Liver (tissue), 3 donors: ENCODE results near the gene VMAC.

Experiments
- RAD21 ChIP-seq, 2 donors: IDR thresholded peaks; 2 replicates each; pipeline ENCODE4 v1.6.1; 2016; ENCODE audit warnings: antibody characterized with exemption in 2 of 2, mild to moderate bottlenecking in 2 of 2
- RXRA ChIP-seq, 2 donors: IDR thresholded peaks; 2 replicates each; pipeline ENCODE4 v1.6.1; 2017 to 2018; ENCODE audit warnings: antibody characterized with exemption in 2 of 2, mild to moderate bottlenecking in 1 of 2
- TAF1 ChIP-seq: conservative IDR thresholded peaks from 2 replicates; pipeline ENCODE4 v1.6.1; 2016; ENCODE audit warnings: antibody characterized with exemption, mild to moderate bottlenecking
- YY1 ChIP-seq: IDR thresholded peaks from 2 replicates; pipeline ENCODE4 v1.6.1; 2016; ENCODE audit warnings: antibody characterized with exemption, mild to moderate bottlenecking
- TF ChIP-seq, protein P1 (sequence below): fragments of 150-350 bp; IDR thresholded peaks from 2 replicates; pipeline ENCODE4 v1.5.1; 2017; ENCODE audit warnings: improper control_type of control experiment, low read depth, low read length; ENCODE audit not compliant: missing input control
- TF ChIP-seq, protein P2 (sequence below): IDR thresholded peaks from 2 replicates; pipeline ENCODE4 v1.6.1; 2016; ENCODE audit warnings: antibody characterized with exemption
- TF ChIP-seq, protein P3 (sequence below): IDR thresholded peaks from 2 replicates; pipeline ENCODE4 v1.6.1; 2016; ENCODE audit warnings: antibody characterized with exemption, mild to moderate bottlenecking
- TF ChIP-seq, protein P4 (sequence below): IDR thresholded peaks from 2 replicates; pipeline ENCODE4 v1.6.1; 2016; ENCODE audit warnings: antibody characterized with exemption
- donor health status: healthy.
- donor health status: healthy.

DNA sequence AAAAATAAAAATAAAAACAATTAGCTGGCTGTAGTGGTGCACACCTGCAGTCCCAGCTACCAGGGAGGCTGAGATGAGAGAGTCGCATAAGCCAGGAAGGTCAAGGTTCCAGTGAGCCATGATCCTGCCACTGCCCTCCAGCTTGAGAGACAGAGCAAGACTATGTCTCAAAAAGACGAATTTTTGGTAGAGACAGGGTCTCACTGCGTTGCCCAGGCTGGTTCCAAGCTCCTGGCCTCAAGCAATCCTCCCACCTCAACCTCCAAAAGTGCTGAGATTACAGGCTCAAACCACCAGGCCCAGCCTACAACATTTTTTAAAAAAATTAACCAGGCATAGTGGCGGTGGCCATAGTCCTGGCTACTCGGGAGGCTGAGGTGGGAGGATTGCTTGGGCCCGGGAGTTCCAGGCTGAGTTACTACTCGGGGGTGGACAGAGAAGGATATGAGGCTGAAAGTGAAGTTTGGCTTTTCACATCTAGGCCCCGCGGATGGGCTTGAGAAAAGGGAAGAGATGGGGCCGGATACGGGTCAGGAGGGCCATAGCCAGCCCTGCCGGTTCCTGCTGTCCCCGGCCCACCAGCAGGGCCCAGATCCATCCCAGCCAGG, 11.3 kb upstream of the VMAC start:
- no peak for TF ChIP-seq YY1
- TF ChIP-seq, protein P1, sequence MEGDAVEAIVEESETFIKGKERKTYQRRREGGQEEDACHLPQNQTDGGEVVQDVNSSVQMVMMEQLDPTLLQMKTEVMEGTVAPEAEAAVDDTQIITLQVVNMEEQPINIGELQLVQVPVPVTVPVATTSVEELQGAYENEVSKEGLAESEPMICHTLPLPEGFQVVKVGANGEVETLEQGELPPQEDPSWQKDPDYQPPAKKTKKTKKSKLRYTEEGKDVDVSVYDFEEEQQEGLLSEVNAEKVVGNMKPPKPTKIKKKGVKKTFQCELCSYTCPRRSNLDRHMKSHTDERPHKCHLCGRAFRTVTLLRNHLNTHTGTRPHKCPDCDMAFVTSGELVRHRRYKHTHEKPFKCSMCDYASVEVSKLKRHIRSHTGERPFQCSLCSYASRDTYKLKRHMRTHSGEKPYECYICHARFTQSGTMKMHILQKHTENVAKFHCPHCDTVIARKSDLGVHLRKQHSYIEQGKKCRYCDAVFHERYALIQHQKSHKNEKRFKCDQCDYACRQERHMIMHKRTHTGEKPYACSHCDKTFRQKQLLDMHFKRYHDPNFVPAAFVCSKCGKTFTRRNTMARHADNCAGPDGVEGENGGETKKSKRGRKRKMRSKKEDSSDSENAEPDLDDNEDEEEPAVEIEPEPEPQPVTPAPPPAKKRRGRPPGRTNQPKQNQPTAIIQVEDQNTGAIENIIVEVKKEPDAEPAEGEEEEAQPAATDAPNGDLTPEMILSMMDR: no peak
- TF ChIP-seq, protein P2, sequence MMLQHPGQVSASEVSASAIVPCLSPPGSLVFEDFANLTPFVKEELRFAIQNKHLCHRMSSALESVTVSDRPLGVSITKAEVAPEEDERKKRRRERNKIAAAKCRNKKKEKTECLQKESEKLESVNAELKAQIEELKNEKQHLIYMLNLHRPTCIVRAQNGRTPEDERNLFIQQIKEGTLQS: no peak
- TF ChIP-seq TAF1: no peak
- TF ChIP-seq RAD21 (IDR thresholded peaks at IDR 0.05): no peak
- TF ChIP-seq, protein P3, sequence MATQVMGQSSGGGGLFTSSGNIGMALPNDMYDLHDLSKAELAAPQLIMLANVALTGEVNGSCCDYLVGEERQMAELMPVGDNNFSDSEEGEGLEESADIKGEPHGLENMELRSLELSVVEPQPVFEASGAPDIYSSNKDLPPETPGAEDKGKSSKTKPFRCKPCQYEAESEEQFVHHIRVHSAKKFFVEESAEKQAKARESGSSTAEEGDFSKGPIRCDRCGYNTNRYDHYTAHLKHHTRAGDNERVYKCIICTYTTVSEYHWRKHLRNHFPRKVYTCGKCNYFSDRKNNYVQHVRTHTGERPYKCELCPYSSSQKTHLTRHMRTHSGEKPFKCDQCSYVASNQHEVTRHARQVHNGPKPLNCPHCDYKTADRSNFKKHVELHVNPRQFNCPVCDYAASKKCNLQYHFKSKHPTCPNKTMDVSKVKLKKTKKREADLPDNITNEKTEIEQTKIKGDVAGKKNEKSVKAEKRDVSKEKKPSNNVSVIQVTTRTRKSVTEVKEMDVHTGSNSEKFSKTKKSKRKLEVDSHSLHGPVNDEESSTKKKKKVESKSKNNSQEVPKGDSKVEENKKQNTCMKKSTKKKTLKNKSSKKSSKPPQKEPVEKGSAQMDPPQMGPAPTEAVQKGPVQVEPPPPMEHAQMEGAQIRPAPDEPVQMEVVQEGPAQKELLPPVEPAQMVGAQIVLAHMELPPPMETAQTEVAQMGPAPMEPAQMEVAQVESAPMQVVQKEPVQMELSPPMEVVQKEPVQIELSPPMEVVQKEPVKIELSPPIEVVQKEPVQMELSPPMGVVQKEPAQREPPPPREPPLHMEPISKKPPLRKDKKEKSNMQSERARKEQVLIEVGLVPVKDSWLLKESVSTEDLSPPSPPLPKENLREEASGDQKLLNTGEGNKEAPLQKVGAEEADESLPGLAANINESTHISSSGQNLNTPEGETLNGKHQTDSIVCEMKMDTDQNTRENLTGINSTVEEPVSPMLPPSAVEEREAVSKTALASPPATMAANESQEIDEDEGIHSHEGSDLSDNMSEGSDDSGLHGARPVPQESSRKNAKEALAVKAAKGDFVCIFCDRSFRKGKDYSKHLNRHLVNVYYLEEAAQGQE: no peak
- TF ChIP-seq, protein P4, sequence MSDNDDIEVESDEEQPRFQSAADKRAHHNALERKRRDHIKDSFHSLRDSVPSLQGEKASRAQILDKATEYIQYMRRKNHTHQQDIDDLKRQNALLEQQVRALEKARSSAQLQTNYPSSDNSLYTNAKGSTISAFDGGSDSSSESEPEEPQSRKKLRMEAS: no peak
- TF ChIP-seq RXRA (IDR thresholded peaks at IDR 0.05): no peak
